HUES48 (cell line): Measurements from ENCODE around the gene CLEC20A.

Experiments used
- H3K27ac ChIP-seq: one replicate; pipeline ENCODE4 v1.7.0; 2013; ENCODE audit warnings: low read depth, low read length, inconsistent platforms
- H3K27me3 ChIP-seq: 2 replicates; pipeline ENCODE4 v1.6.1; 2013; ENCODE audit warnings: mild to moderate bottlenecking, low read length; ENCODE audit not compliant: control insufficient read depth, insufficient read depth
- H3K36me3 ChIP-seq: 2 replicates; pipeline ENCODE4 v1.6.1; 2013; ENCODE audit warnings: low read length; ENCODE audit not compliant: control insufficient read depth, insufficient read depth
- H3K4me1 ChIP-seq: 2 replicates; pipeline ENCODE4 v1.6.1; 2013; ENCODE audit warnings: mild to moderate bottlenecking, low read length; ENCODE audit not compliant: control insufficient read depth, insufficient read depth
- H3K4me3 ChIP-seq: 2 replicates; pipeline ENCODE4 v1.5.1; 2013; ENCODE audit warnings: mild to moderate bottlenecking, low read depth, low read length
- H3K9ac ChIP-seq: 2 replicates; pipeline ENCODE4 v1.6.1; 2013; ENCODE audit warnings: mild to moderate bottlenecking, low read depth, low read length, moderate library complexity
- H3K9me3 ChIP-seq: 2 replicates; pipeline ENCODE4 v1.6.1; 2013; ENCODE audit warnings: low read length; ENCODE audit not compliant: control insufficient read depth, insufficient read depth

The CLEC20A gene

DNA sequence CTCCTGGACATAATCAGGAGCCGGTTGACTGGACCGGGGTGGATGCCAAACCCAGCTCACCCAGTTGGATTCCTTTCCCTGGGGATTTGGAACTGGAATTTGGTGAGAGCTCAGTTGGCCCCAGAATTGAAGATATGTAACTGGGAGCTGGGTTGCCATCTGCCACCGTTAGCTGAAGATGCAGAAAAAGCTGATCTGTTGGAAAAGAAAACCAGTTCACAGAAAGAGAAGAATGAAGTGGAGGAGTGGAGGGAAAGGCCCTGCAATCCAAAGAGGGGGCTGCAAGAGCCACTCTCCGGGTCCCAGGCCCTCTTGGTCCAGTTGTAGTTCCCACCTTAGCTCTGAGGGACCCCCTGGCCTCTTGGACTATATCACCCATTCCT lies 32.2 kb upstream of the CLEC20A start:
- Histone ChIP-seq H3K36me3 (no peaks in the 10 kb centered on the region), H3K4me3 (no peak overlapping the region), H3K27me3 (no peaks in the 10 kb centered on the region), H3K27ac (no peak overlapping the region), H3K9me3 (no peaks in the 10 kb centered on the region), H3K9ac (no peak overlapping the region), H3K4me1 (0 out of 2 replicates have a peak, but pooled peaks cover 2% of the 10 kb centered on the region)

DNA sequence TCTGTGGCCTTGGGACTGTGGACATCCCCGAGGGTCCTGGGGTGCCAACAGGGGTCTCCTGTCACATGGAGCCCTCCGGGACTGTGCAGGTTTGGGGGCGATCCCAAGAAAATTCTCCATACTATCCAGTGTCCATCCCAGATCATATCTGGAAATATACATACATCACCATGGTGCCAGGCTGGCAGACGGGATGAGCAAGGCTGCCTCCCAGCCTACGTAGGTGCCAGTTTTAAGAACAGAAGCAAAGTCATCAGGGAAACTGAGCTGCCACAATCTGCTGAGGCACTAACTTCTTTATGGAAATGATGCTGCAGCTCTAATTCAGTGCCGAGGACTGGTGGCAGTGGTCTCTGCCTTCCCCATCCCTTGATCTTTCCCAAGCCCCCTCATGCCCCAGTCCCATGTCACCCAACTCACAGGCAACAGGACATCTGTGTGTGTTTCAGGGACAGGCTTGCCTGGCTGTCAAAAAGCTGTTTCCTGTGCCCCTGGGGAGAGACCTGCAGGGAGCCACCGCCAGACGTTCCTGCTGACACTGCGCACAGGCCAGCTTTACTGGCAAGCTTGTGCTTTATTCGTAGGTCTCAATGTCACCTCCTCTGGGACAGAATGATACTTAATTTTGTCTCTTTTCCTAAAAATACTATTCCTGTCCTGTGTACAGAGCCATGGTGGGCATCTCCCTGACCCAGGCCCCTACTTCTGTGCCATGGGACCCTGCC lies 31.6 kb upstream of the CLEC20A start:
- H3K9me3 ChIP-seq, result no peaks in the 10 kb centered on the region
- H3K4me3 ChIP-seq, result no peak overlapping the region
- H3K36me3 ChIP-seq, result no peaks in the 10 kb centered on the region
- no peak overlapping the region for H3K27ac ChIP-seq
- no peaks in the 10 kb centered on the region for H3K27me3 ChIP-seq
- H3K9ac ChIP-seq, result no peak overlapping the region
- H3K4me1 ChIP-seq, result 0 out of 2 replicates have a peak, but pooled peaks cover 2% of the 10 kb centered on the region

- H3K4me3 ChIP-seq, result no peak overlapping the region
Measured at GRCh38 chr1:178527117-178527516, 30.4 kb upstream of the CLEC20A start.

DNA sequence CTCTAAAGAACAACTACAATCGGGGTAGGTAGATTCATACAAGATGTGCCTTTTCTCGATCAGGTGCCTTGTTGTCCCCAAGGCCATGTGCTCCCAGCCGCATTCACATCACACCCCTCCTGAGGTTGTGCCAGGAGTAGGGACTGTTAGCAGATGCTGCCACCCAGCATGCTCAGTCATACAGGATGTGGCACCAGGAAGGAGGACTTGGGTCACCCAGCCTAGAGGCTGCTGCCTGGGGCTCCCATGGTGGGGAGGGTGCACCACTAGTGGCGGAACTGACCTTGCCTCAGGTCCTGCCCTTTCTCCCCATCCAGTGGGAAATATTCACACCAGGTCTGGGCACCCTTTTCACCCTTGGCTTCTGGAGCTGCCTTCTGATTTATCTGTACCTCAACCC lies 24.5 kb upstream of the CLEC20A start:
- Histone ChIP-seq H3K4me1 (no peaks in the 10 kb centered on the region), H3K27me3 (no peaks in the 10 kb centered on the region), H3K36me3 (no peaks in the 10 kb centered on the region), H3K27ac (no peak overlapping the region), H3K9me3 (no peaks in the 10 kb centered on the region), H3K9ac (no peak overlapping the region), H3K4me3 (no peak overlapping the region)

More at GRCh38 chr1:178527117-178527516, 30.4 kb upstream of the CLEC20A start:
- Histone ChIP-seq H3K4me1 (no peaks in the 10 kb centered on the region), H3K9ac (no peak overlapping the region), H3K27ac (no peak overlapping the region), H3K9me3 (no peaks in the 10 kb centered on the region), H3K36me3 (no peaks in the 10 kb centered on the region), H3K27me3 (no peaks in the 10 kb centered on the region)

GRCh38 chr1:178520803-178521202 lies 24.0 kb upstream of the CLEC20A start:
- no peak overlapping the region for H3K27ac ChIP-seq
- no peaks in the 10 kb centered on the region for H3K4me1 ChIP-seq
- no peak overlapping the region for H3K9ac ChIP-seq
- H3K36me3 ChIP-seq, result no peaks in the 10 kb centered on the region
- no peaks in the 10 kb centered on the region for H3K9me3 ChIP-seq
- no peak overlapping the region for H3K4me3 ChIP-seq
- H3K27me3 ChIP-seq, result no peaks in the 10 kb centered on the region

DNA sequence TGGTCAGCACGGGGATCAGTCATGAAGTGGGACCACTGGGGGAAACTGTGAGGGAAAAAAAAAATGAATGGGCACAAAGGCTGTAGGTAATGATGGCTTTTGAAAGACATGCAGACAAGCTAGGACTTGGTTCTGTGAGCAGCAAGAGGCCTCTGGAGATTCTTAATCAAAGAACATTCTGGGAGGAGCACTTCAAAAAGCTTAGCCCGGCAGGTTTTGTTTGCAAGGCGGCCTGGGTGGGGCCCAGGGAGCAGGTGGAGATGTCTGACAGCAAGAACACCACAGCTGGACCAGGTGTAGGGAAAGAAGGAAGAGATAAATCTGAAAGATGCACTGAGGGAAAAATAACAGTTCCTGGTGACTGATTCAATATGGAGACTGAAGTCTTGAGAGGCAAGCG lies 22.1 kb upstream of the CLEC20A start:
- Histone ChIP-seq H3K9ac (no peak overlapping the region), H3K9me3 (no peaks in the 10 kb centered on the region), H3K4me1 (no peaks in the 10 kb centered on the region), H3K27ac (no peak overlapping the region), H3K36me3 (no peaks in the 10 kb centered on the region), H3K27me3 (no peaks in the 10 kb centered on the region), H3K4me3 (no peak overlapping the region)

- H3K4me1 ChIP-seq, result no peaks in the 10 kb centered on the region
- H3K27me3 ChIP-seq, result no peaks in the 10 kb centered on the region
- H3K27ac ChIP-seq, result no peak overlapping the region
- H3K9ac ChIP-seq, result no peak overlapping the region
- no peaks in the 10 kb centered on the region for H3K9me3 ChIP-seq
- no peaks in the 10 kb centered on the region for H3K36me3 ChIP-seq
- no peak overlapping the region for H3K4me3 ChIP-seq
Measured at GRCh38 chr1:178516110-178516509, 19.3 kb upstream of the CLEC20A start.

GRCh38 chr1:178513278-178513983 lies 16.7 kb upstream of the CLEC20A start:
- Histone ChIP-seq H3K27ac (no peak overlapping the region), H3K9ac (no peak overlapping the region), H3K27me3 (no peaks in the 10 kb centered on the region), H3K4me1 (no peaks in the 10 kb centered on the region), H3K36me3 (no peaks in the 10 kb centered on the region), H3K4me3 (no peak overlapping the region), H3K9me3 (no peaks in the 10 kb centered on the region)

GRCh38 chr1:178512566-178513277 lies 16.0 kb upstream of the CLEC20A start, which contains the start of gene TEX35:
TEX35 (plus strand) TSS chr1:178513109; CDS start chr1:178513189, 80 bp downstream.
- Histone ChIP-seq H3K36me3 (no peaks in the 10 kb centered on the region), H3K27me3 (no peaks in the 10 kb centered on the region), H3K4me1 (no peaks in the 10 kb centered on the region), H3K4me3 (no peak within 1 kb of the TSS), H3K9ac (no peak within 1 kb of the TSS), H3K9me3 (no peaks in the 10 kb centered on the region), H3K27ac (no peak within 1 kb of the TSS)

DNA sequence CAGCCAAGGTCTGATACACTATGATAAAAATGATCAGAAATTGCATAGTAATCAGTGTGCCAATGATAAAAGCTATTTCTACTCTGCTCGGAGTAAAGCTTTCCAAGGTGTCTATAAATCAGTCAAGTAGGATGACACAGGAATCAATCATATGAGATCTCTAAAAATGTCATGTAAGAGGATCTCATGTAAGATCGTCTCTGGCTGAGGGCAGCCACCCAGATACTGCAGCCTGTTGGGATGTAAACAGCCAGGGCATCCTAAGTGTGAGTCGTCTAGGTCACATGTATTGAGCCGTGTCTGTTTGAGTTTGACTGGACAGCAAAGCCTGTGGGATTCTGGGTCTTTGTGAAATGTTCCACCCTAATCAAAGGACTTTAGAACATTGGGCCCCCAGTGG lies 13.4 kb upstream of the CLEC20A start:
- H3K27me3 ChIP-seq, result no peaks in the 10 kb centered on the region
- H3K4me3 ChIP-seq, result no peak overlapping the region
- H3K36me3 ChIP-seq, result no peaks in the 10 kb centered on the region
- H3K9ac ChIP-seq, result no peak overlapping the region
- no peaks in the 10 kb centered on the region for H3K9me3 ChIP-seq
- no peaks in the 10 kb centered on the region for H3K4me1 ChIP-seq
- H3K27ac ChIP-seq, result no peak overlapping the region
